ENCODE measurements around the gene FBXL22.

The FBXL22 gene, protein sequence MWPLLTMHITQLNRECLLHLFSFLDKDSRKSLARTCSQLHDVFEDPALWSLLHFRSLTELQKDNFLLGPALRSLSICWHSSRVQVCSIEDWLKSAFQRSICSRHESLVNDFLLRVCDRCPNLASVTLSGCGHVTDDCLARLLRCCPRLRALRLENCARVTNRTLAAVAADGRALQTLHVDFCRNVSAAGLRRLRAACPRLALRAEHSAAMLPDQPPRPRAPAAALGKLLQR

DNA sequence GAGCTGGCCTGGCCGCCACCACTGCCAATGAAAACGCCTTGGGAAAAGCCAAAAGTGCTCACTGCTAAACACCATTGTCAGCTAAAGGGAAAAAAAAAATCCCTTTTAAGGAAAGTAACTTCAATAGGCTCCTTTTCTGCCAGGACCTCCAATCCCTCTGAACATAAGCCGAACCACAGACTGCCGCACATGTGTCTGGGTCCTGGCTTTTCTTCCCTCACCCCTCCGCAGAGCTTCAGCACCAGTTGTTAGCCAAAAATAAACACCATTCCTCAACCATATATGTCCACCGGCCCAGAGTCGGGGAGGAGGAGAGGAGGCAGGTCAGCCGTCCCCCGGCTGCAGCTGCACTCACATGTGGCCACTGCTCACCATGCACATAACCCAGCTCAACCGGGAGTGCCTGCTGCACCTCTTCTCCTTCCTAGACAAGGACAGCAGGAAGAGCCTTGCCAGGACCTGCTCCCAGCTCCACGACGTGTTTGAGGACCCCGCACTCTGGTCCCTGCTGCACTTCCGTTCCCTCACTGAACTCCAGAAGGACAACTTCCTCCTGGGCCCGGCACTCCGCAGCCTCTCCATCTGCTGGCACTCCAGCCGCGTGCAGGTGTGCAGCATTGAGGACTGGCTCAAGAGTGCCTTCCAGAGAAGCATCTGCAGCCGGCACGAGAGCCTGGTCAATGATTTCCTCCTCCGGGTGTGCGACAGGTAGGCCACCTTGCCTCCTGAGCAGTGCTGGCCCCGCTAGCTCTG is at the start of gene FBXL22:
Gene FBXL22, plus strand, starts transcription at position 350 of the 753 bp plus-strand sequence. Its CDS starts 6 bp downstream, at position 356.
- DNase-seq, result no peak

DNA sequence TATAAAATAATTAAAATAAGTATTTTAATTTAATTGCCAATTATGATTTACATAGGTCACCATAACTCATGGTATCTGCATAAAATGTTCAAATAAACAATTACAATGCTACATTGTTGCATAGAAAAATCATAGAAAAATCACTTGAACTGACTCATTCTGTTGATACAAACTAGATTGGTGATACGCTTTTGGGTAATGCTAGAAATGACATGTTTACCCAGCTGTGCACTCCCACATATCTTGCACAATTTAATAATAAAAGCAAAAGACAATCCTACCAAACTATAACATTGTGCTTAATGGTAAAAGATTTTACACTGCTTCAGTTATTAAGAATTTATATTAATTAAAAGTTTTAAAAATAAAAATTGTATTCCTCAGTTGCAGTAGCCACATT is 45.8 kb upstream of the FBXL22 start:
- DNase-seq, result no peak

DNA sequence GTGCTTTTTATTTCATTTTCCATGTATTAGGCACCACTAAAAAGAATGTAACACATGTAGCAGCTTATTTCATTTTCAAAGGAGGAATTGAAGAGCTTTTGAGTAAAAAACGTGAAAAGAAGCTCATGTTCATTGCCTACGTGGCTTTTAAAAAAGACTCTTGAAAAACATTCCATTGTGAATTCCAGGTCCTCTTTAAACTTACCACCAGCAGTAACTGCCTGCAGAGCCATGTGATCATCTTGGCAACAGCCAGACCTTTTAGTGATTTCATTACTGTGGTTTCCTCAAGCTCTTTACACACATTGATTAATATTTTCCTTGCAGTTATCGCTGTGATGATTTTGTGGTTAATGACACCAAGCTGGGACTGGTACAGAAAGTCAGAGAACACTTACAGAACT is 43.8 kb upstream of the FBXL22 start:
- DNase-seq, result no peak

DNA sequence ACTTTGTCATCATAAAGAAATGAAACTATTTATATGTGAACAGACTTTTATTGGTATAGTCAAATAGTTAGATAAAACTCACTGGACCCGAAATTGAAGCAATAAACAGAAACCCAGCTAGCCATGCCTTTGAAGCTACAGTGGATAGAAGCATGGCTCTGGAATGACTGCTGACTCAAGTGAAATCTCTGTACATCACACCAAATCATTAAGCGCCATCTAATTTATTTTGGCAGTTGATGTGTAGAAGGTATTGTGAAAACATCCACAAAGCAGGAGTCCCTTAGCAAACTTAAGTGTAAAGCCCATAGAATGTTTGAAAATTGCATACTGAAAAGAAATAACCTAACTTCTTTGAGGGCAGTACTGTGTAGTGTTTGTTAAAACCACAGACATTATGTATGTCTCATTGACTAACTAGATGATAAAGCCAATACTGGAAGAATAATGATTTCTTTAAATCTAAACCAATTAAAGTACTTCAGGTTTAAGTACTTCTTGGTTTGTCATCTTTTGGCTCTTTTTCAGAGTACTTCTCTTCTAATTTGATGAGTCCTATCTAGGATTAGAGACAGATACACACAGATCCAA is 42.8 kb upstream of the FBXL22 start:
- DNase-seq, result no peak

DNA sequence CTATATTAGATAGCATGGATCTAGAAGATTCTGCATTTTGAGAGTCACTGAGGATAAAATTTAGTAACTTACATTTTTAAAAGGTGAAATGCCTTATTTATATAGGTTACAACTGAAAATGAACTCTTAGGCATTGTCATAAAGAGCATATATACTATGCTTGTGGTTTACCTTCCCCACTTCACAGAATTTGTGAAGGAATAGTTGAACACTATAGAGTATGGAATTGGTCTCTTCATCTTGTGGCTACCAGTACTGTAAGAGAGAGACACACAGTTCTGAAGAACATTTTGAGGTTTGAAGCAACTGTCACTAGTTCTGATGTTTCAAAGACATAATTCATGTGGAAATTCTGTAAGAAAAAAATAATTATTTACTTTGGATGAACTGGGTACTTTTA is 41.7 kb upstream of the FBXL22 start:
- DNase-seq, result no peak

DNA sequence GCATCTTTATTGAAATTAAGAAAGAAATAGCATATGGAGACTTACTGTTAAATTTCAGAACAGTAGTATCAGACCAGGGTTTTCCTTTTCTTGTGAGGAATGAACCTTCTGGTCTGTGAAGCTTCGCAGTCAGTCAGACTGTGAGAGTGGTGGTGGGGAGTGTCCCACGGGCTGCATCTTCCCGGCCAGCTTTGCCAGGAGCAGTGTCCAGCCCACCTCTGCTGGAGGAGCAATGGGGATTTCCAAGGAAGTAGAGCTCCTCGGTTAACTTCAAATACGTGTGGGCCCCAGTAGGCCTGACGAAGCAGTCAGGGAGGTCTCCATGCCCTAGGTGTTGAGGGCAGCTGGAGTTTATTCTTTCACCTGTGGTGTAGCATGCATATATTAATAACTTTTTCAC is 40.9 kb upstream of the FBXL22 start:
- DNase-seq, result no peak

DNA sequence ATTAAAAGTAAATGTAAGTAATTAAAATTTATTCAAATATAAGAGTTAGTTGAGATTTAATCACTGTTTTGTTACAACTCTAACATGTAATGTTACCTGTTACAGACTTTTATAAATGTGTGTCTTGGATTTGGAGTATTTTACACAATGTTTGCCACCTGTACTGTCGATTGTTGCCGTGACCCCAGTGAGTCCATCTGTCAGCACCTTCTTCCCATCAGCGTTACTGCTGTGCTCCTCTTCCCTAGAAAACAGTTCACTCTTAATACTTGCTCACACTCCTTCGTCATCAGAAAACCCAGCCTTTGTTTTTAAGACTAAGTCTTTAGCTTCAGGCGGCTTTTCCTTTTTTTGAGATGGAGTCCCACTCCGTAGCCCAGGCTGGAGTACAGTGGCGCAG is 40.5 kb upstream of the FBXL22 start:
- DNase-seq, result no peak

DNA sequence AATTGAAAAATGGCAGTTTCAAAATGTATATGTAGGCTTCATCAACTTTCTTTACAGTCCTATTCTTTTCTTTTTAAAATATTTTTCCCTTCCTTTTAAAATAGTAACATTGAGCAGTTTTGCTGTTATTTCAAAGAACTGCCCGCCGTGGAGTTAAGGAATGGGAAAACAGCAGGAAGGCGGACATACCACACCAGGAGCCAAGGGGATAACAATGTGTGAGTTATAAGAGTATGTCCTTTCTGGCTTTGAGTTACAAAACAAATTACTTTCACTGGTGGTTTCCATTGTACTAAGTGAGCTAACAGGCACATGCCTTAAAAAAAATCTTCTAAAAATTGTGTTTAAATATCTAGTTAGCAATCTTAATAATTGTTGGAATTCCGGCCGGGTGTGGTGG is 37.4 kb upstream of the FBXL22 start:
- DNase-seq, result no peak

DNA sequence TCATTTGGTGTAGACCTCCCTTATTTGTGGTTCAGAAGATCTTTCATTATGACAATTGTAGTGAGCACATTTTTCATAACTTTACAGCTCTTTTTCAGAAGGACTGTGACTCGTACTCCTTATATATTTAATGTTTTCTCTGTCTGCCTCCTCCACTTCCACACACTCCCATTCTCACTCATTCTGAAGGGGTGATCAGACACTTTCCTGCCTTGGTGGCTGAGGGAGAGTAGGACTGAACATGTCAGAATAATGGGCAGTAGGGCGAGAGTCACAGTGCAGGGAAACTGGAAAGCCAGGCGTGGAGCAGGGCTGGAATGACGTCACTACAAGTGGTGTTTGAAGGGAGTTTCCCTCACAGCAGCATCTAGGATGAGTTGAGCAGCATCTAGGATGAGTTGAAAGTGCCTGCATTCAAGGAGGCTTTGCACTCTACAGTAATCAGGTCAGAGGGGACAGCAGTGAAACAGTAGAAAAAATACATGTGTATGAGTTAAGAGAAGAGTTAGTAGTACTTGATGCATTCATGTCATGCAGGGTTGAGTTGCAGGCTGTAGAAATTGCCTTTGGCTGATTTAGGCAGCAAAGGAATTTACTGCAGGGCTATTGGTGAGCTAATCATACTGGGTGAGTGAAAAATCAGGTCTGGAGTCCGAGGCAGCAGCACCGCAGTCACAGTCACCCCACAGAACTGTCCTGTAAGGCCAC is 36.3 kb upstream of the FBXL22 start:
- no peak for DNase-seq

DNA sequence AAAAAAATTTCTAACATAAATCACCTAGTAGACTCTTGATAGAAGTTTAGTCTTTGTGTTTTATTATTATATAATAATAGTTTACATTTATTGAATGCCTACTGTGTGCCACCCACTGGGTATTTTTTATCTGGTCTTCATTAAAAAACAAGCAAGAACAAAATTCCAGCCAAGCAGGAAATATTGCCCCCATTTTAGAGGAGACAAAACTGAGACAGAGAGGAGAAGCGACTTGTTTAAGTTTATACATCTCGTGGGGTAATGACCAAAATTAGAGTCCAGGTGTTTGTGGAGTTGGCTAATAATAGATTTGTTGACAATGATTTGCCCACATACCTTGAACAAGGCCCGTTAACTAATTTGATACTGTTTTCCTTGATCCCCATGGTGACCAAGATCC is 33.1 kb upstream of the FBXL22 start:
- DNase-seq, result no peak

DNA sequence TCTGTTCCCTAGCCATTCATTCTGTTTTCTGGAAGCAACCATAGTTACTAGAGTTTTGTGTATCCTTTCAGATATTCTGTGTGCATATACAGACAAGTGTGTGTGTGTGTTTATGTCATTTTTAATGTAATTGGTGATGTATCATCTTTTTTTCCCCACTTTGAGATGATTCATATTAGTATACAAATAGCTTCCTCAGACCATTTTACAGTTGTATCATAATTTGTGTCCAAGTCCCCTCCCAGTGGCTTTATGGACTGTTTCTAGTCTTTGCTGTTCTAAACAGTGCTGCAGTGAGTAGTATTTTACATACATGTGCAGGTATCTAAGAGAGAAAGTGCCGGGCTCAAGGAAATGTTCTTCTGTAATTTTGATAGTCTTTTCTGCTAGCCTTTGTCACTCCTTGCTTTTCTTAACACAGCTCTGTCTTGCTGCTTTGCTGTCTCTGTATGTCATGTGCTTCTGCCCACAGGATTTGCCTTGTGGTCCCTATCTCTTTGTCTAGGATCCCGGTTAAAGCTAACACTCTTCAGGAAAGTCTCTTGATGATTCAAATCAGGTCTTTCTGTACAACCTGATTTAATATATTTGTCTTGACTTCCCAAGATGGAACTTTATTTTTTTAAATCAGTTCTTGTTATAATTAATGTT is 31.5 kb upstream of the FBXL22 start:
- no peak for DNase-seq

DNA sequence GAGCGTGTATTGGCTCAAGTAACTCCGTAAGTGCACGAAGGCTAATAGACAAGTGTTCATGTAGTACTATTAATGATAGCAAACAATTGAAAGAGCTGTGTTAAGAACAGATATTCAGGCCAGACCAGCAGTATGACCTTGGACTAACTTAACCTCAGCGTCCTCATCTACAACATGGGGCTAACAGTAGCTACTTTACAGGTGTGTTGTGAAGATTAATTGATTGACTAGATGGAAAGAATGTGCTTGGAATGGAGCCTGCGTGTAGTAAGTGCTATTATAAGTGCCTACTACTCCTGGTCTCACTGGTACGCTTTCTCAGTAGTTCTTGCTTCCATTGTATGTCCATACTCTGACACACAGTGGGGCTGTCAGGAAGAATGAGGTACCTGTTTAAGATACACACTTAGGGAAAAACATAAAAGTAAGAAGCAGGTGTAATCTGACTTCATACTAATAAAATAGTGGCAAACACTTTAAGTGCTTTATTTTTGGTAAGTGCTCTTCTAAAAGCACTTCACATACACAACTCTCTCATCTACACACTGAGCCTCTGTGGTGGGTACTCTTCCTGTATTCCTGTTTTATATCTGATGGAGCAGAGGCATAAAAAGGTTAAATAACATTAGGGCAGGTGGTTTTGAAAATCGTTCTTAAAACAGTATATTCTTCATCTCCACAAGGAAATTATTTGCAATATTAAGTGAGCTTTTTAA is 24.3 kb upstream of the FBXL22 start:
- no peak for DNase-seq

DNA sequence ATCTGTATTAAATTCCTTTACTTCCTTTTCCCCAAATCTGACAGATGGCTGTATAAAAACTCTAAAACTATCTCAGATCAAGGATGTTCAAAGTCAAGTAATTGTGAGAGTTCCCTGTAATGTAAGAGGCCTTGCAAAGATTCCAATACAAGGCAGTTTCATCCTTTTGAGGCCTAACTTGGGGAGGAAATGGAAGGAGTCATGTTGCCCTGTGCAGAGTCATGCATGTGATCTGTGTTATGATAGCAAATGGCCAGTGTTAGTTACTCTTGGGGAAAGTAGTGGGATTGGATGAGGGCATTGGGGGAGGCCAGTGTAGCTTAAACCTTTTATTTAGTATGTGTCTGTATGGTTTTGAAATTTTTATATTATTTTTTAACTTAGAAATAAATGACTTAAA is 23.7 kb upstream of the FBXL22 start:
- DNase-seq, result no peak

DNA sequence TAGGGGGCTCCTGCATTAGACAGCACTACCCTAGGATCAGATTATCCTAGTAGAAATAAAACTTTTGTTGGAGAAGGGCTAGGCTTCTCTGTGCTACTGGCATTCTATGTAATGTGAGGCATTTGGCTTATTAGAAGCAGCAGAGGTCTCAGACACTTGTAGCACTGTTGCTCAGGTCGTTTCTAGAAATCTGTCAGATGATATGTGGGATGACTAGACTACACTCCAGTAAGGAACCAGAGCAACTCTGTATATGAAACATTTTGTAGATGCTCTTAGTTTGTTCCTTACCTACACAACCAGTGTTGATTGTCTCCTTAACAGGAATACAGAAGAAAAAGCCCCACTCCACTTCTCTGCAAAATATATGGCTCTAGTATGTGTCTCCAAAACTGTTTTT is 21.9 kb upstream of the FBXL22 start:
- no peak for DNase-seq

DNA sequence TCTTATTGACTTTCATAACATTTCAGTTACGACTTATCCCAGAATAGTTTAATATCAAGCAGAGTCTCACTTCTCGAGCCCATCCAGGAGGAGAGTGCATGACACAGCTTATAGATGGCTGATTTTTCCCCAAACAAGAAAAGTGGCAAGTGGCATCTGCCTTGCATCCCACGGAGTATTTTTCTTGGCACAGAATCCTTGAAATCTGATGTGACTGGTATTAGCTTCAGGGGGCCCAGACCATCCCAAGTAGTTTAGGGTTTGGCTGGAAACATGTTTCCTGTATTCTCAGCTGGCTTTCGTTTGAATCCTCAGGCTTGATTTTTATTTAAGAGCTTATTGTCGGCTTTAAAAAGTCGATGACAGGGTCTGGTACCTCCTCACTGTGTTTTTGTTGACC is 20.7 kb upstream of the FBXL22 start:
- DNase-seq, result no peak

DNA sequence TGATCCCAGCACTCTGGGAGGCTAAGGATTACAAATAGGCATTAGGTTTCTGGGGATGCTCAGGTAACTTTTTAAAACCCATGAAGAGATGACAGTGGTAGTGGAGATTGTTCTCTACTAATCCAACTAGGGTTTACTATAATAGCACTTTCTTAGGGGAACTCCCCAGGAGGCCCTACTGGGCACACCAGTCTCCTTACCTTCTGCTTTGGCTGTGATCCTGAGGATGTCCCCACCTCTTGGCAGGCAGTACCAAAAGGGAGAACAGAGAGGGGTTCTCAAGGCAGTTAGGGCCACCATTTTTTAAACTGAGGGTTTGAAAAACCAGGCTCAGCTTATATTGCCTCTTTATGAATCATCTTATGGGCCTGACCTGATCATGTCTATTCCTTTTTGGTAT is 15.0 kb upstream of the FBXL22 start:
- no peak for DNase-seq

DNA sequence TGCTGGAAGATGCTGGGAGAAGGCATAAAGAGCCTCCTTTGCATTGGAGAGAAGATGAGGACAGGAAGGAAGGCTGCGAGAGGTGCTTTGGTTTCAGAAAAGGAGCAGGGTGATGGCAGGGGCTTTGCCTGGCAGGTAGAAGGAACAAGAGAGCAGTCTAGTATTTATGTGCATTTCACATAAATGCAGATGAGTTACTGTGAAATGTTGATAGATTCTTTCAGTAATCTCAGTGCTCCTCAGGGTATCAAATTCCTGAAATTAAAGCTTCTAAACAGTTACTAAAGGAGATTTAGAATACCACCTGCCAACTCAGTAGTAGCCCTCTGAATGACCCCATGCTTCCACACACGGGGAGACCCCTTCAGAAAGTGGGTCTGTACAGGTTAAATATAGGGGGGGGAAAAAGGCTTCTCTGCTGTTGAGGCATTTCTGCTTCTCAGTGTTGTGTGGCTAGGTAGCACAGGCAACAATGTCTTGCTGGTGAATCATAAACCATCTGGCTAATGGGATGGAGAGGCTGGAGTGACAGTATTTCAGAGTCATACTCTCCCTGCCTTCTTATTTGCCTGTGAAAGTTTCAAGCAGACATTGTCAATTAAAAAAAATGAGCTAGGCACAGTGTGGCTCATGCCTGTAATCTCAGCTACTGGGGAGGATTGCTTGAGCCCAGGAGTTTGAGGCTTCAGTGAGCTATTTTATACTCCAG is 14.3 kb upstream of the FBXL22 start:
- DNase-seq, result no peak

DNA sequence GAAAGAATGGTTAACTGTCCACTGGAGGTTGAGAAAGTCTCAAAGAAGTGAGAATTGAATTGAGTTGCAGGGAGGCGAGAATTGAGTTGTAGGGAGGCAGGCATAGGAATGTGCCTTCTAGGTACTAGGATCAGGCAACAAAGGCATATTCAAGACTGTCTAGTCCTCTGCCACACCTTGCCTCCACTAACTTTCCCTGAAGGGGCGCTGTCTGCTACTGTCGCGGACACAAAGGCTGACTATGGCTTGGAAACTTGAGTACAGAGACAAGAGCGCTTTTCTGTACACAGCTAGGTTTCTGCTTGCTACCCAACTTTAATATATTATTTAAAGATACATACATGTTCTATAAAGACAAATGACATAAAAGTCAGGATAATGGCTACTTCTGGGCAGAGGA is 10.4 kb upstream of the FBXL22 start:
- no peak for DNase-seq

DNA sequence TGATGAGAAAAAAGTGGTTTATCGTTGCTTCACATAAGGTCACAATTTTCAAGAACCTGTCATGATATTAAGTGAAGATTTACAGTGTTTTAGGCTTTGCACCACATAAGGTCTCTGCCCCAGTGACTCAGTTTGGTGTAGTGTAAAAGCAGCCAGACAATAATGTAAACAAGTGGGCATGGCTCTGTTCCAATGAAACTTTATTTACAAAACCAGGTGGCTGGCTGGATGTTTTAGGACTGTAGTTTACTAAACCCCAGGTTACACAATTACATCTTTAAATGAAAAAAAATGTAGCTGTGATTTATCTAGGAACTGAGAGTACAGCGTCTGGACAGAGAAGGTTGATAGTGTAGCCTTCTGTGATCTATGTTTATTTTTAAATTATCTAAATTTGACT is 9.7 kb upstream of the FBXL22 start:
- DNase-seq, result no peak

DNA sequence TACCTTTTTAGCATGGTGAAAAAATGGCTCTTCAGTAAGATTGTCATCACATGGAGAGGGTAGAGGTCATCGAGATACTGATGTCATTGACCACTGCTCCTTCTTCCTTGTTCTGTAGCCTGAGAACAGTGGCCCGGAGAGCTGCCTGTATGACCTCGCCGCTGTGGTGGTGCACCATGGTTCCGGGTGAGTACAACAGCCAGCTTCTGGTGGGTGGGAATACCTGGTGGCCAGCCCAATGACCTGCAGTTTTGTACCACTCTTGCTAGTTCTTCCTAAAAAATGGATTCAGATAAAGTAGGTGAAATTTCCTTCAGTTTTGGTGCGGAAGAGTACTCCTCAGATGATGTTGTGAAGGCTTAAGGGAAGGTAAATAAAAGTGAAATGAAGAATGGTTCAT is 8.4 kb upstream of the FBXL22 start:
- no peak for DNase-seq

DNA sequence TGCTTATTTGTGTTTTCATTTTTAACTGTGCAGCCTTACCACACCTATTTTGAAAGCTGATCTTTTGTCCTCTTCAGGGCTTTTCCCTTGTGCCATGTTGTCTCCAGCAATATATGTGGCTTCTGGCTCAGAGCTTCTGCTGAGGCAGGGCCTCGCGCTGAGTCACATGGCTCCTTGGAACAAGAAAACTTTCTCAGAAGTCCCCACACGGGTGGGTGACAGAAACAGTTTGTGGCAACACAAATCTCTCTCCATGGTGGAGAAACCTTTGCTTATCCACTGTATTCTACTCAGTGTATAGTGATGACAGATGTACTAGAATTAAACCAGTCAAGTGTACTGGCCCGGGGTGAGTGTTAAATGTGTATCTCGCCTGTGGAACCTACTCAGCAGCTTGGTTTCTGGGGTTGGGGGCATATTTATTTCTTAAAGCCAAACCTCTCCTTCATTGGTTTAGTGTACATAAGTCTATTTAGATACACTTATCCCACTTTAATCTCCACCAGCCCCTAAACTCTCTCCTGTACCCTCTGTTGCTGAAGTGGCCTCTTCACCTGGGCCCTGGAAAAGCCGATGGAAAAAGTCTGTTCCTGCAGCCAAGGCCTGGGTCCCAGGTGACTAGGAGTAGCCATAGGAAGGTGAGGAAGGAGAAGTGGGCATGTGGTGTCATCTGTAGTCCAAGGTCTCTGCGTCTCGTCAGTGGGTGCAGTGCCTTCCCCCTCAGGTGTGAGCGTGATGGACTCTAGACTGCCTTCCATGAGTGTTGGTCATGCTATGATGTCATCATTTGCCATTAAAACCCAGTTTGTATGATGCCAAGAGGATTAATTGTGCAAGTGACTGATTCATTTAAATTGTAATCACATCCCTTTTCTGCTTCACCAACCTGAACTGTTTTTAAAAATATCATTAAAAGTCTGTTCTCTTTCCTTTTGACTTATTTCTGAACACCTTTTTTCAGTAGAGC is 3.2 kb upstream of the FBXL22 start:
- DNase-seq, result no peak

Measured in NCI-H1048 (cell line).